GM18517 (cell line): ENCODE data around the gene CACNA1S.

Experiments
- ATAC-seq: cut with Tn5 transposase; IDR thresholded peaks from one replicate; pipeline ENCODE4 v1.9.1; 2021; ENCODE audit warnings: mild to moderate bottlenecking, moderate library complexity; ENCODE audit not compliant: unreplicated experiment

The CACNA1S gene

DNA sequence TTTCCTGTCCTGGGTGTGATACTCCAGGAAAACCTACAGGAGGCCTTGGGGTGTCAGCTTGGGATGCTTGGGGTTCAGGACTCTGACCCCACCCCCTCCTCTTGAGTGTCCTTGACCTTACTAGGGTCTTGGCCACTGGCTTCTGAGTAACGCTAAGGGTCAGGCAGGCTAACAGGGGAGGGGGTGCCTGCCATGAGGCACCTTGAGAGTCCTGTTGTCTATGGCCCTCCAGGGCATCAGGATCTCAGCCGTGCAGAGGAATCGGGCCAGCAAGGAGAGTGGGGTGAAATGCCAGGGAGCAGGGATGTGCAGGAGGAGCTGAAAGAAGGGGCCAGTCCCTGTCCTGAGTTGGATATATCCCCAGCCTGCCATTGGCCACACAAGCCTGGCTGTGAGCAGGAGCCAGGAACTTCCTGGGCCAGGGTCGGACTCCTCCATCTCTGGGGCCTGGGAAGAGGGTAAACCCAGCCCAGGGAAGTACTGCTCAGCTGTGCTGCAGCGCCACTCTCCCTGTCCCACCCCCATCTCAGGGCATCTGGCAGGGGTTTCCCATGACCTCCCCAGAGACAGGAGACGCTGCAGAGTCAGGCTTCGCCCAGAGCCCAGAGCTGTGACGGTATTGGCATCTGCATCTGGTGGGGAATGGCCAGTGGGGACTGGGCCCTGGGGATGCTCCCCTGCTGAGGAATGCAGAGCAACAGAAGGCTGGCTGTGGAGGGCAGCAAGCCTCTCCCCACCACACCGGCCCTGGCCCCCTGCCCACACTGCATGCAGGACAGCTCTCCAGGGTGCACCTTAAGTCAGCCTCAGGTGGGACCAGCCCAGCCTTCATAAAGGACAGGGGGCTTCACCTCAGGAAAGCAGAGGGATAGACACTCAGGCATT, 95.0 kb downstream of the CACNA1S start:
- peak; percentile 35 for ATAC-seq

DNA sequence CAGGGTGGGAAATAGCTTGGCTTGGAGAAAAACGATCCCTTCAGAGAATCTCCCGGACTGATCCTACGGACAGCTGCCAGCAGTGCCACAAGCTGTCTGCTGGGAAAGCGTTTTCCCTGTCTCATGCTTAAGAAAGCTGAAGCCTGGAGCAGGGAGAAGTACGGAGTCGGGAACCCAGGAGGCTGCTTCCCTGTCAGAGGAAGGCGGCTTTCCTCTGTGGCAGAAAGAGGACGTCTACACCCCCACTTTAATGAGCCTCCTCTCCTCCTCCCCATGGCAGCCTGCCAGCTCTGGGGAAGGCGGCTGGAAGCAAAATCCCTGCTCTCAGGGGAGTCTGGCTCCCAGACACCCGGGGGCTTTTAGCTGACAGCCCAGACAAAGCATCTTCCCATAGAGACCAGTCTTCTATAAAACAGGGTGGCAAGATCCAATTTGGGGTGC, 96.0 kb downstream of the CACNA1S start:
- ATAC-seq, result no peak

GRCh38 chr1:201015551-201016091, 96.6 kb downstream of the CACNA1S start:
- no peak for ATAC-seq

GRCh38 chr1:201014816-201015200, 97.4 kb downstream of the CACNA1S start:
- ATAC-seq, result no peak

DNA sequence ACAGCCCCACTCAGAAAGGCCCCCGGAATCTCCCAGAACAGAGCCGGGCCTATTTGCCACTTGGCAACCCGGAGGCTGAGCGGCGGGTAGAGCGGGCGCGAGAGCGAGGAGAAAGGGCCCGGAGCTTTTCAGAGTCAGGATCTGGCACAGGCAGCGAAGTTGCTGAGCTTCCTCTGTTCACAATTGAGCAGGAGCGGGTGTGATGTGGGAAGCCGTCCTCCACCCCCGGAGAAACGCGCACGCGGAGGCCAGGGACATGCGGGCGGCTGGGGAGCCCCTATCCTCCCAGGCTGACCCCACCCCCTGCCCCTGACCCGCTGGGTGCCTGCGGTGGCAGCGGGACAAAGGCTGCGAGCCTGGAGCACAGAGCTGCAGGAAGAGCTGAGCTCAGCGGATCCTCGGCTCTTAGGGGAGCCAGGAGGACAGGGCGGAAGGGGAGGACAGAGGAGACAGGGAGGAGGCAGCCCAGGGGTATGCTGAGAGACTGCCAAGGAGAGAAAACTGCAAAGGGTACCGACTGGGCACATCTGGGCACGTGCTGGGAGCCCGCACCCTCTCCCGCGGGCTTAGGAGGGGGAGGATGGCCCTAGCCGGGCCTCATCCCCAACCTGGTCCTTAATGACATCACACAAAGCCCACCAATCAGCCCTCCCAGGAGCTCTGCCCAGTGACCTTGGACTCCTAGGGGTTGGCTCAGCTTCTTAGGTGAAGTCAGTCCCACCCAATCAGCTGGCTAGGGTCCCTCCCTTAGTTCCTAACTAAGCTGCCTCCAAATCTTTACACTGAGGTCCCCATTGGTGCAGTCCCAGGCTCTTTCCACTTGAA, 98.0 kb downstream of the CACNA1S start:
- ATAC-seq, result no peak

GRCh38 chr1:201013031-201013485, 99.2 kb downstream of the CACNA1S start:
- ATAC-seq, result no peak

- no peak for ATAC-seq
Observed at GRCh38 chr1:201011616-201012015, 100.6 kb downstream of the CACNA1S start.

DNA sequence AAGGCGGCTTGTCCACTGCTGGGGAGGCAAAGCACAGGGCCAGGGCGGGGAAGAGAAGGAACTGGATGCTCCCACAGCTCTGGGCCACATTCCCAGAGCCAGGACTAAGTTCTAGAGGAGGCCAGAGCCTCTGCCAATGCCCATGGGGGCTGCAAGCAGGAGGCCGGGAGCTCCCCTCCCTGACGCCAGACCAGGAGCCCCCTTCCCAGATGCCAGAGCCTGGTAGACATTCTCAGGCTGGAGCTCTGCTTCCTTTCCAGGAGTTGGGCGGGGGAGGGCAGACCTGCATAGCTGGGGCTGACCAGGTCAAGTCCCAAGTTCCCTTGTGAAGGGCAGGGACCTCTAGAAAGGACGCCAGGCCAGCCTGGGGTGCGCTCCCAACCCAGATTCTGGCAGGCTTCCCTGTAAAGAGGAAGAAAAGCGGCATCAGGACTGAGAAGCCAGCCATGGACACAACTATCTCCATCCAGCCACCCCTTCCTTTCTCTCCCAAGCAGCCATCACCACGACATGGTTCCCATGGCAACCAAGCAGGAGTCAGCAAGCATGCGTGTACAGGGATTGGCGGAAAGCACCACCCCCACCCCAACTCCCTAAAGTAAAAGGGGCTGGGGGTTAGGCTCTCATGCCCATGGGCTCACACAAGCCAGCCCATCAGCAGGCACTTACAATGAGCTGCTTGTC, 102.1 kb downstream of the CACNA1S start:
- ATAC-seq, result no peak

DNA sequence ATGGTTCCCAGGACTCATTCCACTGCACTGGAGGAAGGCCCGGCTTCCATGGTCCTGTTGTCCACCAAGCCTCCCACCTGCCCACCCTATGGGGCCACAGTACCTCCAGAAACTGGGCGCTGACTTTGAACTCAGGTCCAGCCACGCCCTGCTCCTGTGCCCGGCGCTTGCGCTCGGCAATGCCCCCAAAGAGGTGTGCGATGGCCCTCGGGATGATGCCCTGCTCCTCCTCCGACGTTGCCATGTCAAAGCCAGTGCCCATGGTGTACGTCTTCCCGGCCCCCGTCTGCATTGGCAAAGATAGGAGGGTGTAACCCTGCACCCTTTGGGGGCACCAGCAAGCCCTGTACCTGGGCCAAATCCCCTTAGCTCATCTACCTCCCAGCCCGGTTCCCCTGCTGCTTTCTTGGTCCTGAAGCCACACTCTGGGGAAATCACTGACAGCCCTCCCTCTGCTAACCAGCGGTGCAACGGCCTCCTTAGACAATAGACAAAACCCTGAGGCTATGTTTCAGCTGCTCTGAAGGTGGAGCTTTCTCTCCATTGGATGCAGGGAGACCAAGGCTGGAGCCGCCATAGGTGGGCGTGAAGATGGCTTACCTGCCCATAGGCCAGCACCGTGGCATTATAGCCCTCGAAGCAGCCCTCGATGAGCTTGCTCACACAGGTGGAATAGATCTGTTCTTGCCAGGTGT, 103.4 kb downstream of the CACNA1S start:
- ATAC-seq, result no peak

DNA sequence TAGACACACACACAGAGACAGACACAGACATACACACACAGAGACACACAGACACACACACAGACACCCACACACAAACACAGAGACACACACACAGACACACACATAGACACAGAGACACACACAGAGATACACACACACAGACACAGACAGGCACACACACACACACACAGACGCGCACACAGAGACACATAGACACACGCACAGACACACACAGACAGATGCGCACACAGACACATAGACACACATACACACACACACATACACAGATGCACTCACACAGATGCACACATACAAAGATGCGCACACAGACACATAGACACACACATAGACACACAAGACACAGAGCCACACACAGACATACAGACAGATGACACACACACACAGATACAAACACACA, 104.7 kb downstream of the CACNA1S start:
- no peak for ATAC-seq

DNA sequence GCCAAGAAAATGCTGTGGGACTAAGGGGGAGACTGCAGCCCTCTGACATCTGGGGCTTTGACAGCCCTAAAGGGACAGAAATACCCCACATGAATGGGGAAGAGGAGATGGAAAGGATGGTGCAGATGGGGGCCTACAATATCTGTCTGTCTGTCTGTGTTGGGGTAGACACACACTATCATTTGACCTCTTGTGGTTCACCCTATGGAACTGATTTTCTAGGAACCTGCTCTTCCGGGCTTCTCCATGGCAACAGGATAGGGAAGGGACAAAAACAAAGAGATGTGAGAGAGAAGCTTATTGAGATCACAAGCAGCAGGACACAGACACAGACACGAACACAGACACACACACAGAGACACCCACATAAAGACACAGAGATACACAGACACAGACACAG, 105.8 kb downstream of the CACNA1S start:
- no peak for ATAC-seq

DNA sequence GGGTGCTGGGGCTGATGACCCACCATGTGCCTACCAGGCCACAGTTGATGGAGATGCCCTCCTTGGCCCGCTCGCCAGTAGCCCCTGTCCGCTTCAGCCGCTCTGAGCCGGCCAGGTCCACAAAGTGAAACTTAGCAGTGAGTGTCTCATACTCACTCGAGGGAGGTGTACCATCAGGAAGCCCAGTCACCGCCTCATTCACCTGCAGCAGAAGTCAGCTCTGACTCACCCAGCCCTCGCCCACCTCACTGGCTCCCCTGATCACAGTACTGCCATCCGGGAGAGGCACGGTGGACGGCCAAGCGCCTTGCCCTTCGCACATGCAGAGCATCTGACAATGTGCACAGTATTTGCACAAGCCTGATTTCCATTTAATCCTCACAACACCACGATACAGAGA, 107.5 kb downstream of the CACNA1S start:
- ATAC-seq, result no peak

DNA sequence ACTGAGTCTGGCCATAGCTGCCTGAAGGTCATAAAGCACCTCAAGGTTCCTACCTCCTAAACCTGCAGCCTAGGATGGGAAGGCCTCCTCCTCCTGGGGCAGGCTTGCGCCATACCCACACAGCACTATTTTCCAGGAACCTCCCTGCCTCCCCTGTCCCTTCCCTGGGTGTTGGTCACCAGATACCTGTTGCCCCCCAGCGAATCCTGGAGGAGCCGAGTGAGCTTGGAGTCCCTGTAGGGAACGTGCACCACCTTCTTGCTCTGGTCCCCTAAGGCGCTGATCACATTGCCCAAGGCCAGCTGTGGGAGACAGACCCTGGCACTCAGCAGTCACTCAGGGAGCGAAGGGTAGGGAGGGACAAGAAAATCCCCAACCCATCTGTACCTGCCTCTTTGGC, 108.1 kb downstream of the CACNA1S start:
- no peak for ATAC-seq

DNA sequence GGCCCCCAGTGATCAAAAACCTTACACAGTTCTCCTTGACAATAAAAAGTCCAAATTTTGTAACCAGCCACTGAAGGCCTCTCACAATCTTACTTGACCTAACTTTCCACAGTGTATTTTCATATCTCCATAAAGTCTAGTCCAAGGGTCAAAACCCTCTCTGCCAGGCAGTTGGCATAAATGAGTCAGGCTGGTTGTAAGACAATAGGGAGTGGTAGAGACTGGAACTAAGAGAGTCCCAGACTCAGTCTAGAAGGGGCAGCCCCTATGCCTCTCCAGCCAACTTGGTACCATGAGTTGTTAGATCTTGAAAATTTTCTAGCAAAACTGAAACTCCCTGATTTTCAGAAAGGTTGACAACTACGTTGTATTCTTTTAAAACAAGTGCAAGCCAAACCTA, 109.7 kb downstream of the CACNA1S start:
- no peak for ATAC-seq

GRCh38 chr1:201001962-201002361, 110.3 kb downstream of the CACNA1S start:
- no peak for ATAC-seq

DNA sequence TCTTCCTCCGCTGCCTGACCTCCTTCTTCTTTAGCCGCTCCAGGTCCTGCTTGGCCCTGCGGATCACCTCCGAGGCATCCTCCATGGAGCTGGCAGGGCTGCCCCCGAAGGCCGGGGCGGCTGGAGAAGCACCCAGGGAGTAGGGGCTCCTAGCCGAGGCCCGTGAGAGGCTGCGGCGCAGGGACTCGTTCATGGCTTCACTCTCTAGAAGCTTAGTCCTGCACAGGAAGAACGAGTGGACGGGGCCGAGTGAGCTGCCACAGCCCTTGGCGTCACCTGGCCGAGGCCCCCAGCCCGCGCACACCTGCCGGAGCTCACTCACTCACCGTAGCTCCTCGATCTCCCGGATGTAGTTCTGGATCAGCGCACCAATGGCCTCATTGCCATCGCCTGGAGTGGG, 111.8 kb downstream of the CACNA1S start:
- no peak for ATAC-seq

- ATAC-seq, result no peak
Observed at GRCh38 chr1:200999667-201000066, 112.6 kb downstream of the CACNA1S start.

- ATAC-seq, result no peak
Observed at GRCh38 chr1:200998323-200998722, 113.9 kb downstream of the CACNA1S start.

- no peak for ATAC-seq
Observed at GRCh38 chr1:200992382-200993048, 119.7 kb downstream of the CACNA1S start.

- ATAC-seq, result no peak
Observed at GRCh38 chr1:200991097-200991614, 121.1 kb downstream of the CACNA1S start.
